GM18867 (cell line): ENCODE measurements around the gene BAIAP2.
"Not testable (repeated sequence)": the region's sequence is repeated elsewhere in the genome, so short reads cannot be mapped to it uniquely, and the experiment has no call there.

Source experiments
- ATAC-seq: cut with Tn5 transposase; IDR thresholded peaks from one replicate; pipeline ENCODE4 v1.9.1; 2021; ENCODE audit warnings: mild to moderate bottlenecking, moderate library complexity; ENCODE audit not compliant: unreplicated experiment

BAIAP2 gene

DNA sequence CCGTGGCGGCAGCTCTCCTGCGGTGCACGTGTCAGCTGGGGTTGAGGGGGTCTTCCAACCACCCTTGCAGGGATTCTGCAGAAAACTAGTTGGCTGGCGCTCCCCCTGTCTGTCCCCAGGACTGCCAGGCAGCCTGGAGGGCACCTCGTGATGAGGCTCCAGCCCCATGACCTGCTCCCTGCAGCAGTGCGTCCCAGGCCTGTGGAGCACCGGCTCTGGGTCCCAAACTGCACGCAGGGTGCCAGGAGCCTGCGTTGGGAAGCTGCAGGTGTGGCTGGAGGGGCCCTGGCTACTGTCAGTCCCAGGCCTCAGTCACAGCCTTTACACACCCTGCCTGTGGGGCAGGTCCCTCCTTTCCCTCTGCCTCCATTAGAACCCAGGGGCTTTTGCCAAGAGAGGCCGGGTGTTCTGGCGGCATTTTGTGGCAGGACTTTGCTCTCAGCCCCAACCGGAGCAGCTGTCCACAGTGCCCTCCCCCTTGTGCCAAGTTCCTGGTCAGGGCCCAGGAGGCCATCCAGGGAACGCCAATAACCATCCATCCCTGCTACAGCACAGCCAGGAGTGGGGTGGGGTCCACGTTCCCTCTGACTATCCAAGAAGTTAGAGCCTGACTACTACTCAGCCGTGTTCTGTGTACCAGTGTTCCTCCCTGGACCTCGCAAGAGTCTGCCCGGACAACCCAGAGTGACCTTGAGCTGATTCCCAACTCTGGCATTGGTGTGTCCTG, 34.2 kb upstream of the BAIAP2 start:
- no peak for ATAC-seq

DNA sequence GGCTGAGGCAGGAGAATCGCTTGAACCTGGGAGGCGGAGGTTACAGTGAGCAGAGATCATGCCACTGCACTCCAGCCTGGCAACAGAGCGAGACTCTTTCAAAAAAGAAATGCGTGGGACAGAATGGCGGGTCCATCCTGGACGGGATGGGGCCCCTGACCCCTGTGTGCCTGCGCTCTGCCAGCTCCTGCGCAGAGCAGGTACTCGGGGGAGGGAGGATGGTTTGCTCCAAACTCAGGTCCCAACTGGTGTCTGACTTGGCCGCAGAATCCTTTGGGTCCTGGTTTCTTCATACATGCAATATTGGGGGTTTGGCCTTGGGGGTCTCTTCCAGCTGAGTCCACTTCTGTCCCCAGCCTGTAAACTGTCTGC, 33.0 kb upstream of the BAIAP2 start:
- ATAC-seq: no peak

DNA sequence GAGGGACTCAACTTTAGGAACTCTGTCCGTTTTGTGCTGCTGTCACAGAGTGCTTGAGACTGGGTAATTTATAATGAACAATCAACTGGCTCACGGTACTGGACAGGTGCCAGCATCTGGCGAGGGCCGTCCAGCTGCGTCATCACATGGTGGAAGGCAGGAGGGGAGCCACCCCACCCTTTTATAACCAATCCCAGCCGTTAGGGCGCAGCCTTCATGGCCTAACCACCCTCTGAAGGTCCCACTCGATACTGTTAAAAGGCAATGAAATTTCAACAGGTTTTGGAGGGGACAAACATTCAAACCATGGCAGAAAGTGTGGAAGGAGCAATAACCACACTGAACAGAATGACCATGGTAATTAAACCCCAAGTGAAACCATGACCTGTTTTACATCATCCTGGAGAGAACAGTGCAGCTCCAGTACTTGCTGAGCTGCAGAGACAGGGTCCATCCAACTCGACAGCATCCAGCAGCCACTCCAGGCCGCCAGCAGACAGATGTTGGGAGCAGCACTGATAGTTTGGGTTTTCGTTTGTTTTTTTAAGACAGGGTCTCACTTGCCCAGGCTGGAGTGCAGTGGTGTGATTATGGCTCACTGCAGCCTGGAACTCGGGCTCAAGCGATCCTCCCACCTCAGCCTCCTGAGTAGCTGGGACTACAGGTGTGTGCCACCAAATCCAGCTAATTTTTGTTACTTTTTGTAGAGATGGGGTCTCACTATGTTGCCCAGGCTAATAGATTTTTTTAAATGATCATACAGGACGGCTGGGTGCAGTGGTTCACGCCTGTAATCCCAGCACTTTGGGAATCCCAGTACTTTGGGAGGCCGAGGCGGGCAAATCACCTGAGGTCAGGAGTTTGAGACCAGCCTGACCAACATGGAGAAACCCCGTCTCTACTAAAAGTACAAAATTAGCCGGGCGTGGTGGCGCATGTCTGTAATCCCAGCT, 32.3 kb upstream of the BAIAP2 start:
- ATAC-seq: no peak

DNA sequence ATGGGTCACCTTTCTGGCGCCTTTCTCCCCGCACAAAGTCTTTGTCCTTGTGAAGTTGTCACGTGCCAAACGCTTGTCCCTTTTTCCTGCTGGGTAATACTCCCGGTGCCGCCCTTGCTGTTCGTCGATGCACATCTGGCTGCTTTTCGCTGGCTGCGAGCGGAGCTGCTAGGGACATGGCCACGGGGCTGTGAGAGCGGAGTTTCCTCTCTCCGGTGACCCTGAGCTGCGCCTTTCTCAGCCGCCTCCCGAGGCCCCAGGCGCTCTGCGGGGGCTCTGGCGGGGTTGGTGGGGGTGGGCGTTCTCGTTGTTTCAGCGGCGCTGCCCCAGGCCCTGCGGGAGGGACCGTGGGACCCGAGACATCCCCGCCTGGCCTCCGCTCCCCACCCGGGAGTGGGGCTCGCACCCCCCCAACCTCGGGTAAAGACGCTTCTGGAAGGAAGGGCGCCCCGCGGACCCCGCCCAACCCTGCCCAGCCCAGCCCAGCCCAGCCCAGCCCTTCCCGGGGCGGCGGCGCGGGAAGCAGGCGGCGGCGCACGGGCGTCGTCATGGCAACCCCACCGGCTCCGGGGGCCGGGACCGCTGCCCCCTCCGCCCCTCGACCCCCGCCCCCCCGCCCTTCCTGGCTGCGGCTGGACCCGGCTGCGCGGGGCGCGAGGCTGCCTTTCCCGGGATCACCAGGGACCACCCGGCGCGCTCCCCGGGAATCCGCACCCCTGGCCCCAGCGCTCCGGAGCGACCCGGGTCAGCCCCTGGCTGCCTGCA, 31.1 kb upstream of the BAIAP2 start:
- ATAC-seq: no peak

DNA sequence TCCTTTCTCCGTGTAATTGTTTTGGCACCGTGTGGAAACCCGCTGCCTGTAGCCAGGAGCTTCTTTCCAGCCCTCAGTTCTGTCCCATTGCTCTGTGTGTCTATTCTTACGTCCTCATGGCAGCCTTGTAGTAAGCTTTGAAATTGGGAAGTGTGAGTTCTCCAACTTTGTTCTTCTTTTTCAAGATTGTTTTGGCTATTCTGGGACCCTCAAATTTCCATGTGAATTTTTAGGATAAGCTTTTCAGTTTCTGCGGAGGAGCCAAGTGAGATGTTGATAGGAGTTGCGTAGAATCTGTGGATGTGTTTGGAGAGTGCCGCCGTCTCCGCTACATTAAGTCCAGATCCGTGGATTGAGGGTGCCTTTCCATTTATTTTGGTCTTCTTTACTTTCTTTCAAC, 28.1 kb upstream of the BAIAP2 start:
- no peak for ATAC-seq

DNA sequence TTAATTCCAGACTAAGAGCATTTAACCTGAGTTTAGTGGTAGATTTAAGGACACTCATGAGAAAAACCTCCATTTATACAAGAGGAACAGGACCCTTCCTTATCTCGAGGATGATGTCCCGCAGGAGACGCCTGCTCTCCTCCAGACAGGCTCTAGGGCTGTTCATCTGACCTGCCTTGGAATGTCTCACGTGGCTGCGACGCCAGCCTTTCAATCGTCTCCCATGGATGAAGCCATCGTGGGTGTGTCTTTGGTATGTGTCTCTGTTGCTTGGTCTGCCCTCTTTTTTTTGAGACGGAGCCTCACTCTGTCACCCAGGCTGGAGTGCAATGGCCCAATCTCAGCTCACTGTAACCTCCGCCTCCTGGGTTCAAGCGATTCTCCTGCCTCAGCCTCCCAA, 26.8 kb upstream of the BAIAP2 start:
- ATAC-seq: no peak

DNA sequence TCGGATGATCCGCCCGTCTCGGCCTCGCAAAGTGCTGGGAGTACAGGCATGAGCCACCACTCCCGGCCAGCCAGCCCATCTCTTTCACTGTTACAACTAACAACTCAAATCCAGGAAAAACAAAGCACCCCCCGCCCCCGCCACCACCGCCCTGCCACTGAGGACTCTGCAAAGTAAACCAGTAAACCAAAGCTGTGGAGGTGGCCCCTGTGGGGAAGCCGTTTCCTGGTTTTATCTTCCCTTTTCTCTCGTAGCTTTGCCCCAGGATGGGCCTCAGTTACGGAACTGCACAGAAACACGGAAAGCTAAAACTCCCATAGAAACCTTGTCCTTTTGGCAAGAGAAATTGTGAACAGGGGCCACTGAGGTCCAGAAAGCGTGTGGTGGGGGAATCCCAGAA, 25.8 kb upstream of the BAIAP2 start:
- no peak for ATAC-seq

DNA sequence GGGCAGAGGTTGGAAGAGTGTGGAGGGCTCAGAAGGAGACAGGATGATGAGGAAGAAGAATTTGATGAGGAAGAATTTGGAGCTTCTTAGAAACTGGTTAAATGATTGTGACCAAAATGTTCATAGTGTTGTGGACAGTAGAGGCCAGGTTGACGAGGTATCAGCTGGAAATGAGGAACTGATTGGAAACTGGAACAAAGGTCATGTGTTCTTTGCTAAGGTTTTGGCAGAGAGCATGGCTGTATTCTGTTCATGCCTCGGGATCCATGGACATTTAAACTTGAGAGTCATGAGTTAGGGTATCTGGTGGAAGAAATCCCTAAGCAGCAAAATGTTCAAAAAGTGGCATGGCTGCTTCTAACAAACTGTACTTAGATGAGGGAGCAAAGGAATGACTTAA, 24.0 kb upstream of the BAIAP2 start:
- ATAC-seq: no peak

DNA sequence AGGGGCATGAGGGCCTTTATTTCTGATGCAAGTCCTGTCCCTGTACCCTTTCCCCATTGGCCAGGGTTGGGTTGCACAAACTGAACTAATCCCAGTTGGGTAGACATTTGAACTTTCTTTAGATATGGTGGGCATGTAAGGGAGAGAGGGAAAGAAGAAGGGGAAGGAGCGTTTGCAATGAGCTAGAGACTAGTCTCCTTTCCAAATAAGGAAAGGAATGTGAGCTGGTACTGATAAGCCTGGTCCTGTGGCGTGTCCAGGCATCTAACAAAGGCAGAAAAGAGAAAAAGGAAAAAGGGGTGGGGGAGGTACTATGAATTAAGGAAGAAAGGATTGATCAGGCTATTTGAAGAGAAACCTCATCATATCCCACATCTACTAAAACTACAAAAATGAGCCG, 23.0 kb upstream of the BAIAP2 start:
- no peak for ATAC-seq

DNA sequence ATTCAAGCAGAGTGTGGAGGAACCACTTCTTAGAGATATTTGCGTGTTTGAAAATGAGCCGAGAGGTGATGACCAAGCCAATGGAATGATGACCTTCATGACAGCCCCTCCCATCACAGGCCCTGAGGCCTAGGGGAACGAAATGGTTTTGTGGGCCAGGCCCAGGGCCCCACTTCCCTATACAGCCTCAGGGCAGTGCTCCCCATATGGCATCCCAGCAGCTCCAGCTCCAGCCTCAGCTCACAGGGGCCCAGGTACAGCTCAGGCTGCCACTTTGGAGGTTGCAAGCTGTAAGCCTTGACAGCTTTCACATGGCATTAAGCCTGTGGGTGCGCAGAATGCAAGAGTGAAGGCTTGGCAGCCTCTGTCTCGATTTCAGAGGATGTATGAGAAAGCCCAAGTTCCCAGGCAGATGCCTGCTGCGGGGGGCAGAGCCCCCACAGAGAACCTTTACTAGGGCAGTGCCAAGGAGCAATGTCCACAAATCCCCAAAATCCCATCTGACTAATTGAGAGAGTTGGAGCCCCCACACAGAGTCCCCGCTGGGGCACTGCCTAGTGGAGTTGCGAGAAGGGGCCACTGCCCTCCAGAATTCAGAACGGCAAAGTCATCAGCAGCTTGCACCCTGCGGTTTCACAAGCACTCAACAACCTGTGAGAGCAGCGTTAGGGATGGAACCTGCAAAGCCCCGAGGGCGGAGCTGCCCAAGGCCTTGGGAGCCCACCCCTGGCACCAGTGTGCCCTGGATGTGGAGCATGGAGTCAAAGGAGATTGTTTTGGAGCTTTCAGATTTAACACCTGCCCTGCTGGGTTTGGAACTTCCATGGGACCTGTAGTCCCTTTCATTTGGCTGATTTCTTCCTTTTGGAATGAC, 22.1 kb upstream of the BAIAP2 start:
- ATAC-seq: no peak

DNA sequence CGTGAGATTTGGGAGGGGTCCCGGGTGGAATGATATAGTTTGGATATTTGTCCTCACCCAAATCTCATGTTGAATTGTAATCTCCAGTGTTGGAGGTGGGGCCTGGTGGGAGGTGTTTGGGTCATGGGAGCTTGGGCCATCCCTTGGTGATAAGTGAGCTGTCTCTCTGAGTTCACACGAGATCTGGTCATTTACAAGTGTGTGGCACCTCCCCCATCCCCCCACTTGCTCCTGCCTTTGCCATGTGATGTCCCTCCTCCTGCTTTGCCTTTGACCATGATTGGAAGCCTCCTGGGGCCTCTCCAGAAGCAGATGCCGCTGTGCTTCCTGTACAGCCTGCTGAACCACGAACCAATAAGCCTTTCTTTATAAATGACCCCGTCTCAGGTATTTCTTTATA, 21.3 kb upstream of the BAIAP2 start:
- ATAC-seq: no peak

DNA sequence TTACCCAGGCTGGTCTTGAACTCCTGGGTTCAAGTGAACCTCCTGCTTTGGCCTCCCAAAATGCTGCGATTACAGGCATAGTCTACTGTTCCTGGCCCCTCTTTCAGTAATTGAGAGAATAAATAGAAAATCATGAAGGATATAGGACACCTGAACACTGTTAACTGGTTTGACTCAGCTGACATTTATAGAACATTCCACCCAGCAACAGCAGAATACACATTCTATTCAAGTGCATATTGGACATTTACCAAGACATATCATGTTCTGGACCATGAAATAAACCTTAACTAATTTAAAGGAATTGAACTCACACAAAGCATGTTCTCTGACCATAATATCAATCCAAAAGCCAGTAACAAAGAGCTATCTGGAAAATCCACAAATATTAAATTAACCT, 19.8 kb upstream of the BAIAP2 start:
- ATAC-seq: no peak

DNA sequence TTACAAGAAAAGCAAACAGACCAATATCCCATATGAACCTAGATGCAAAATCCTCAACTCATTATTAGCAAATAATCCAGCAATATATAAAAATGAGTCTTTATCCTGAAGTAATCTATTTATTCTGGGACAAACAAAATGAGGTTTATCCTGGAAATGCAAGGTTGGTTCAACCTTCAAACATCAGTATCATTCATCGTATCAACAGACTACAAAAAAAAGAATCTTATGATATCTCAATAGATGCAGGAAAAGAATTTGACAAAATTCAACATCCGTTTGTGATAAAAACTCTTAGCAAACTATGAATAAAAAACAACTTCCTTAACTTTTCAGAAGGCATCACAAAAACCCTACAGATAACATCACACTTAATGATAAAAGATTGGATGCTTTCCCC, 18.4 kb upstream of the BAIAP2 start:
- ATAC-seq: no peak

DNA sequence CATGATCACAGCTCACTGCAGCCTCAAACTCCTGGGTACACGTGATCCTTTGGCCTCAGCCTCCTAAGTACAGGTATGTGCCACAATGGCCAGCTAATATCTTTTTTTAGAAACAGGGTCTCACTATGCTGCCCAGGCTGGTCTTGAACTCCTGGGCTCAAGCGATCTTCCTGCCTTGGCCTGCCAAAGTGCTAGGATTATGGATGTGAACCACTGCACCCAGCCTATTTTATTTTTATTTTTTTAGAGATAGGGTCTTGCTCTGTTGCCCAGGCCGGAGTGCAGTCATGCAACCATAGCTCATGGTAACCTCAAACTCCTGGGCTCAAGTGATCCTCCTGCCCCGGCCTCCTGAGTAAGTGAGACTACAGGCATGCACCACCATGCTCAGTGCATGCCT, 17.6 kb upstream of the BAIAP2 start:
- ATAC-seq: not testable (repeated sequence)

DNA sequence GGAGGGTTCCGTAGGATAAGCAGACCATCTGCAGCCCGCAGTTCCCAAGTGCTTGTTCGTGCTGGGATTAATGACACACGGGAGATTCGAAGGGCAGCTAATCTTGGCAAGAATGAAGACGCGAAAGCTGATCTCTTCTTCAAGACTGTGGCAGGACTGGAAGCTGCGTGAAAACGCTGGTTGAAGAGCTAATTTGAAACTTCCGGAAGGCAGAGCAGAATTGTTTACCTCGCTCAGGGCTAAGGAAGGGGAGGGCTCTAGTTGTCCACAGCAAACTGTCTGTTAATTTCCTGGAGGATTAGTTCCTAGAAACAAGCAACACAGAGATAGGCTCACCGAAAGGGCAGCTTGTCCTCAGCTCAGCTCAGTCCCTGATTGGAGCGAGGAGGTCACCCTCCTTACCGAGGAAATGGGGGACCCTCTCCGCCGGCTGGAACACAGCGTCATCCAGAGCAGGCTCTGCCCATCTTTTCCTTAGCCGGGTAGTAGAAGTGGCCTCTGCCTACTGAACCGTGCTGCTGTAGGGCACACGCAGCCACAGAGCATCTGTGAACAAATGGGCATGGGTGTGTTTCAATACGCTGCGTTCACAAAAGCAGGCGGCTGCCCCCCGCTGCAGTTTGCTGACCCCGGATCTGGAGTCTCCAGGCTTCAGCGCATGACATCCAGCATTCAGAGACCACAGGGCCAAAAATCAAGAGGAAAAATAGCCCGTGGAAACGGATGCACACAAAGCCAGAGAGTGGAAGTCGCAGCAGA, 16.7 kb upstream of the BAIAP2 start:
- ATAC-seq: no peak

DNA sequence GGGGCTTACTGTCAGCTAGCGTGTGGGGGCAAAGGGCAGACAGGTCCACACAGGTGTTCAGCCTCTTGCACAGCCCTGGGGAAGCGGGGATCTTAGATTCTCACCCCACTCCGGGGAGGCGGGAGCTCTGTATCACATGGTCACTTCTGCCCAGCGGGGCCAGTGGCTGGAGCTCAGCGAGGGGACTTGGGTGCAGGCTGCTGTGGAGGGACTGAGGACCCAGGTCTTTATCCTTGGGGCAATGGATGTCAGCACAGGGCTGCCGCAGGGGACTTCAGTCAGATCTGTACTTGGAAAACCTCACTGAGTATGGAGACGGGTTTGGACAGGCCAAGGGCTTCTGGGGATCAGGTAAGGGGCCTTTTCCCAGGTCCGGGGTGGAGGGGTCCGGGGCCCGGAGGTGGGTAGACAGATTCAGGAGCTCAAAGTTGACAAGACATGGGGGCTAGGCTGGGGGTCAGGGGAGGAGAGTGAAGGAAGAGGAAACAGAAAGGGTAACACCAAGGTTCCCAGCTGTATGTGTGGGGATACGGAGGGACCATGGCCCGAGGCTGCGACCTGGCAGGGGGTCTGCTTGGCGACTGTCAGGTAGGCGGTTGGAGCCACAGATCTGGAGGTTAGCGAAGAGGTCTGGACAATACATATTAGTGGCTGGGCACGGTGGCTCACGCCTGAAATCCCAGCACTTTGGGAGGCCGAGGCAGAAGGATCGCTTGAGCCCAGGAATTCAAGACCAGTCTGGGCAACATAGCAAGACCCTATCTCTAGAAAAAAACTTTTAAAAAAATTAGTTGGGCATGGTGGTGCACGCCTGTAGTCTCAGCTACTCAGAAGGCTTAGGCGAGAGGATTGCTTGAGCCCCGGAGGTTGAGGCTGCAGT, 15.1 kb upstream of the BAIAP2 start:
- no peak for ATAC-seq

DNA sequence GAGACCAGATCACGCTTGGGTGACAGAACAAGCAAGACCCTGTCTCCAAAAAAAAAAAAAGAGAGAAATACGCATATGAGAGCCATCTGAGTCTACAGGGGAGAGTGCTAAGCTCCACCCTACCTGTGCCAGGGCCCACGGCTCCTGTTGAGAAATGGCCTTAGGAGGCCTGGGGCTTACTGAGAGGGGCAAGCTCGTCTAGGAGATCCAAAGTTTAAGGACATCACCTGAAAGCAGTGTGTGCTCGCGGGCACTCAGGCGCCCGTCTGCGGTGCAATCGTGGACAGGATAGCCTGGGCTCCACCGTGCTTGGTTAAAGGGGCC, 14.5 kb upstream of the BAIAP2 start:
- ATAC-seq: no peak

DNA sequence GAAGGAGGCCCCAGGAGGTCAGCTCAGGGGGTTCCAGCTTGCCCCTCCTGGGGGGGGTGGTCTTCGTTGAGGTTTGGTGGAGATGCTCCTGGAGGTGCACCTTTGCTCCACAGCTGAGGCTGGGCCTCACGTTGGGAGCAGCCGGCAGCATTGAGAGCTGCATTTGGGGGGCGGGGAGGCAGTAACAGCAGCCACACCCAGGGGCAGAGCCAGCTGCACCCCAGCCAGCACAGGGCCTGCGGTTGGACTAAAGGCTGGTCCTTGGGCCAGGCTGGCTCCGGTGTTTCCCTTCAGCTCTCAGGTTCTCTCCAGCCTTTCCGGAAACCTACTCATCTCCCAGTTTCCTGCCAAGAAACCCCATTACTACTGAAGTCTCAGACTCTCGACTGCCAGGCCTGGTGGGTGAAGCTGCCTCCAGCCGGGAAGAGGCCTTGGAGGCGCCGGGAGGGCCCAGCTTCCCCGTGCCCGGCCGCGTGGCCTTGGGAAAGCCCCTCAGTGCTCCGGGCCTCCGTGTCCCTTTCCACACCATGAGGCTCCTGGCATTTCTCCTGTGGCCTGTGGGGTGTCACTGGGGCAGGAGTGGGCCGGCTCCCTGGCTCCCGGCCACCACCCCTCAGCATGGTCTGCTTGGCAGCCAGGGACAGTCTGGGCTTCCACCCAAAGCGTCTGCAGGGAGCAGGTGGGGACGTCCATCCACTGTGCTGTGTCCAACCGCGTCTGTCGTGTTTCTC, 14.0 kb upstream of the BAIAP2 start:
- no peak for ATAC-seq
